ENCODE measurements around the gene ZFYVE1. TPM values are rescaled to one million over a fixed set of nuclear protein-coding genes. Genes with fewer than 3 reads are reported as not detected.

Gene ZFYVE1
- total and polyA plus RNA-seq, 12 donors, result 4.9 to 19.5 (median 13.8) TPM

GRCh38 chr14:73003681-73004080, 23.2 kb downstream of the ZFYVE1 start:
- Histone ChIP-seq H3K36me3 (peaks cover 0 to 45% (median 3%) of the 10 kb centered on the region in 9 donors), H3K27ac (no peak overlapping the region), H3K4me3 (no peak overlapping the region), H3K4me1 (peaks cover 0 to 44% (median 20%) of the 10 kb centered on the region in 9 donors), H3K9me3 (no peaks in the 10 kb centered on the region), H3K27me3 (no peaks in the 10 kb centered on the region)
- TF ChIP-seq CTCF (IDR thresholded peaks at IDR 0.05), result no peak
- 63 to 77% methylated on average over 6 of the region's 6 CpGs for WGBS, 2 donors
- DNase-seq (peak in 1 of 2 donors; percentile 20), ATAC-seq (peak in 3 of 8 donors; percentile 60 to 76 (median 68))
- intact Hi-C loops (cut with DNase I), result no loop called here

GRCh38 chr14:73000073-73000472, 26.8 kb downstream of the ZFYVE1 start:
- Histone ChIP-seq H3K4me3 (no peak overlapping the region), H3K27me3 (no peaks in the 10 kb centered on the region), H3K9me3 (no peaks in the 10 kb centered on the region), H3K27ac (no peak overlapping the region), H3K36me3 (peaks cover 0 to 73% (median 17%) of the 10 kb centered on the region in 9 donors), H3K4me1 (peaks cover 0 to 21% (median 4%) of the 10 kb centered on the region in 9 donors)
- TF ChIP-seq CTCF (IDR thresholded peaks at IDR 0.05), result no peak
- ATAC-seq (no peak), DNase-seq (no peak)
- intact Hi-C loops (cut with DNase I), result no loop called here
- 85 to 90% methylated on average over 2 of the region's 2 CpGs for WGBS, 2 donors

GRCh38 chr14:72999316-72999715, 27.6 kb downstream of the ZFYVE1 start:
- 98% methylated on average over 4 of the region's 4 CpGs for WGBS, 2 donors
- peaks cover 0 to 77% (median 17%) of the 10 kb centered on the region in 9 donors for H3K36me3 ChIP-seq
- H3K27ac ChIP-seq, result no peak overlapping the region
- intact Hi-C loops (cut with DNase I), result no loop called here
- H3K4me3 ChIP-seq, result no peak overlapping the region
- TF ChIP-seq CTCF (IDR thresholded peaks at IDR 0.05), result no peak
- no peaks in the 10 kb centered on the region for H3K9me3 ChIP-seq
- peaks cover 0 to 14% (median 4%) of the 10 kb centered on the region in 9 donors for H3K4me1 ChIP-seq
- ATAC-seq, result no peak
- DNase-seq, result no peak
- no peaks in the 10 kb centered on the region for H3K27me3 ChIP-seq

- peaks cover 0 to 6% (median 3%) of the 10 kb centered on the region in 9 donors for H3K4me1 ChIP-seq
- no peak for DNase-seq
- intact Hi-C loops (cut with DNase I), result no loop called here
- peaks cover 0 to 76% (median 17%) of the 10 kb centered on the region in 9 donors for H3K36me3 ChIP-seq
- ATAC-seq, result no peak
- 84 to 90% methylated on average over 2 of the region's 2 CpGs for WGBS, 2 donors
- H3K27ac ChIP-seq, result no peak overlapping the region
- H3K4me3 ChIP-seq, result no peak overlapping the region
- no peaks in the 10 kb centered on the region for H3K27me3 ChIP-seq
- H3K9me3 ChIP-seq, result no peaks in the 10 kb centered on the region
- TF ChIP-seq CTCF (IDR thresholded peaks at IDR 0.05), result no peak
Observed at GRCh38 chr14:72998252-72998903, 28.5 kb downstream of the ZFYVE1 start.
